ENCODE measurements around the gene SRRM2. TPM values are rescaled to one million over a fixed set of nuclear protein-coding genes. Genes with fewer than 3 reads are reported as not detected.

SRRM2 gene
- 58.1 and 106 TPM in 2 replicates for total RNA-seq

DNA sequence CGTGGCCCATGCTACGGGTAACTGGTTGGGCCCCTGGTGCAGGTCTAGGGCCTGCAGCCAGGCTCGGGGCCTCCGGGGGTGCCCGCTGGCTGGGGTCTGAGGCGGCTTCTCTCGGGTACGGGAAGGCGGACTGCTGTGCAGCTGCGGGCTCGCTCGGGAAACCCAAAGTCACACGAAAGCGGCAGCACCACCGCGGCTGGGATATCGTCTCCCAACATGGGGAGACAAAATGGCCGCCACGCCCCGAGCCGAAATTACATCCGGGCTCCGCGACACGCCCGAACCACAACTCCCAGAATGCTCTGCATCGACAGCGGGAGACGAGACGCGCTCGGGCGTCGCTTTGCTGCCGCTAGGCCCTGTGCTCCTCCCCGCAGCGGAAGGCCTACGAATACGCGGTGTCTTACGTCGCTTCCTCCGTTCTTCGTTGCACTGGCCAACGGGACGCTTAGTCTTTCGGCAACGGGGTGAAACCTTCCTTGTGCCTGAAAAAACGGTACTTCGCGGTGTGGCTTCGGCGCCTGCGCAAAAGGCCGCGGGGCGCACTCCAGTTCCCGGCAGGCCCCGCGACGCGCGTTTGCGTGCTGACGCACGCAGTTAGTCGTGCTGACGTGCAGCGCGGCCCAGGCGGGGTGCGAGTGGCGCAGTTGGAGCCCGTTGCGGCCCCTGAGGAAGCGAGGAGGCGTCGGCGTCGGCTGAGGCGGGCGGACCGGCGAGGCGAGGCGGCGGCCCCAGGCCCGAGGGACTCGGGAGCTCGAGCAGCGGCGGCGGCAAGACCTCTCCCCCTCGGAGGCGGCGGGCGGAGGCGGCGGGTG, at the start of gene SRRM2:
TSS of gene SRRM2 (plus strand) at position 604 of the 815 bp plus-strand sequence. CDS start 3,727 bp downstream, outside the sequence.

DNA sequence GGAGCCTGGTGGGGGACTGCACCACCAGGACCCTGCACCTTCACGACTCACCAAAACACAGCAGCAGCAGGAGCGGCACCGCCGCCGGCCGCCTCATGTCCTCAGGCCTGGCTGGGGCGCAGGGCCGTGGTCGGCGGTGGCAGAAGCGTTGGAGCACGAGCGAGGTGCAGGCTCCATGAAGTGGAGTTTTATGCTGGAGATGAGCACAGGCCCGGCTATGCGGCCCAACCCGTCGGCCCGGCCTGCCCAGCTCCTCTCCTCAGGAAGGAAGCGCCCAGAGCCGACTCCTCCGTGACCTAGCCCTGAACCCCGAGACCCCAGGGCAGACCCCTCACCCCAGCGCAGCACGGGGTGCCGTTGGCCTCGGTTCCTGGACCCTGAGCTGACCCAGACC, 32.4 kb upstream of the SRRM2 start, which contains the start of gene PRSS27:
TSS of gene PRSS27 (minus strand) at position 161 of the 394 bp plus-strand sequence. CDS start at position 97, 64 bp downstream.

DNA sequence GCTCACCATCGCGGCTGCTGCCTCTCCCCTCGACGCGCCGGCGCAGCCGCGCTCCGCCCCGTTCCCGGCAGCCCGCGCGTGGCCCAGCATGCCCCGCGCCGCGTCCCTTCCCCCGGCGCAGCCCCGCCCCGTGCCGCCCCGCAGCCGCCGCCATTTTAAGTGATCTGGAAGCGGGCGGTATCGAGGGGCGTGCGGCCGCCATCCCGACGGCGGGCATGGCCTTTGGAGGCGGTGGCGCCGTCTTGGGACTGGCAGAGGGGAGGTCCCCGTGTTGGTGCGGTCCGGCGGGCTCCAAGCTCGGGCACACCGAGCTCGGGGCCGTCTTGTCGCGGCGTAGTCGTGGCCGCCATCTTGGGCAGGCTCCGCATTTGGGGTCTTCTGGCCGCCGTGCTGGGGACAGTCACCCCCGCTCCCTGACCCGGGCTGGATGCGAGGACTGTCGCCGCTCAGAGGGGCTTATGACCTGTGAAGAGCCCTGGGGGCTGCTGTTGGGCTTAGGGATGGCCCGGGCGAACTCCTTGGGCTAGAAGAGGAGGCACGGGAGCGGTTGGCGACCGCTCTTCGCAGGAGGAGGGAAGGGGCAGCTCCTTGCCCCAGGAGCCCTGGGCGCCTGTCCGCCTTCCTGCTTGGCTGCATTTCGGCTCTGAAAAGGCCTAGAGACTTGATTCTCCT, 24.9 kb downstream of the SRRM2 start, which contains the start of gene ELOB:
TSS of gene ELOB (minus strand) at position 50 of the 672 bp plus-strand sequence. CDS start at position 9, 41 bp downstream.

DNA sequence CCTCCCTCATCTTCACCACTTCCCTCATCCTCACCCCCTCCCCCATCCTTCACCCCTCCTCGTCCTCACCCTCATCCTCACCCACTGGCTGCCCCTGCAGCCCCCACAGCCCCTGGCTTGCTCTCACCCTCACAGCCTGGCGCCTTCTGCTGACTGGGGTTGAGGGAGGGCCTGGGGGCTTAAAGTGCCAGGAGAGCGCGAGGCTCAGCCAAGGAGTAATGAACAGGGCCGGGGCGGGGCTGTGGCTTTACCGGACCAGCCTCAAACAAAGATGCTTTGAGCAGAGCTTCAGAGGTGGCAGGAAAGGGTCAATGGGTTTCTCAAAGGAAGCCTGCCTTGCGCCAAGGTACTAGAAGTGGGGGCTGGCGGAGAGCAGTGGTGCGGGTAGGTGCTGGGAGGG, 35.0 kb downstream of the SRRM2 start, which contains the start of gene PRSS33:
TSS of gene PRSS33 (minus strand) at position 155 of the 400 bp plus-strand sequence. CDS start 1,013 bp downstream, outside the sequence.

DNA sequence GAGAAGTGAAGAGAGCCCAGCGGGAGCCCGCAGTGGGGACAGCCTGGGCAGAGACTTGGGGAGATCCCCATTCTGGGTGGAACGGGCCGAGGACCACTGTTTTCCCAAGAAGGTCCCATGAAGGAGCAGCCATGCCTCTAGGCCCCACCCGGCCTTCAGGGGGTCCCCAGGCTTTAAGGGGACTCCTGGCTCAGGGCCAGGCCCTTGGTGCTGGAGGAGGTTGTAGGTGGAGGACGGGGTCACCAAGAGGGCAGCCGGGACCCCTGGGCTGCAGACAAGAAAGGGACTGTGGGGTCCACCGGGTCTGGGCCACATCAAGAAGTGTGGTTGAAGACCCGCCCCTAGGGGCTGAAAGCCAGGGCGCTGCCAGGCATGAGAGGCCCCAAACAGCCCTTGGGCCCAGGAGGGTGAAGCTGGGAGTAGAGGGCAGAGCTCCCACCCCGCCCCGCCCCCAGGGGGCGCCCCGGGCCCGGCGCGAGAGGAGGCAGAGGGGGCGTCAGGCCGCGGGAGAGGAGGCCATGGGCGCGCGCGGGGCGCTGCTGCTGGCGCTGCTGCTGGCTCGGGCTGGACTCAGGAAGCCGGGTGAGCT, 64.4 kb downstream of the SRRM2 start, which contains the start of gene PRSS21:
TSS of gene PRSS21 (plus strand) at position 487 of the 589 bp plus-strand sequence. CDS start at position 519, 32 bp downstream.

Small RNAs within 50 kb of the gene (small RNA-seq; reads per million reads assigned to genes)
- gene SNORA3C, result 1.4 reads per million, percentile 67 among the genes with 10 or more reads in this experiment

Other genes starting within 250 kb of the SRRM2 start
- 16.9 and 50.8 TPM in 2 replicates for gene ATP6V0C, start 238.7 kb upstream of the SRRM2 start, total RNA-seq
- gene AMDHD2, start 232.3 kb upstream of the SRRM2 start, total RNA-seq, result 37.3 and 54.2 TPM in 2 replicates
- 0.33 and 0.79 TPM in 2 replicates for gene CEMP1, start 221.2 kb upstream of the SRRM2 start, total RNA-seq
- gene PDPK1, start 214.6 kb upstream of the SRRM2 start, total RNA-seq, result 32.2 and 34.6 TPM in 2 replicates
- 14.9 and 24.2 TPM in 2 replicates for gene KCTD5, start 70.1 kb upstream of the SRRM2 start, total RNA-seq
- 1.6 TPM in 2 replicates for gene PRSS27, start 32.4 kb upstream of the SRRM2 start, total RNA-seq
- gene ELOB, start 24.6 kb downstream of the SRRM2 start, total RNA-seq, result 216 and 341 TPM in 2 replicates
- gene PRSS33, start 34.9 kb downstream of the SRRM2 start, total RNA-seq, result not detected in 2 replicates
- not detected in 2 replicates for gene PRSS41, start 45.8 kb downstream of the SRRM2 start, total RNA-seq
- gene PRSS21, start 64.6 kb downstream of the SRRM2 start, total RNA-seq, result not detected in 2 replicates
- not detected in 2 replicates for gene ZG16B, start 77.7 kb downstream of the SRRM2 start, total RNA-seq
- 3.9 and 4.7 TPM in 2 replicates for gene PRSS22, start 105.5 kb downstream of the SRRM2 start, total RNA-seq
- gene FLYWCH2, start 130.6 kb downstream of the SRRM2 start, total RNA-seq, result 42.8 and 48.8 TPM in 2 replicates
- 18.1 and 19.8 TPM in 2 replicates for gene FLYWCH1, start 159.3 kb downstream of the SRRM2 start, total RNA-seq
- 0.43 and 1.2 TPM in 2 replicates for gene KREMEN2, start 211.6 kb downstream of the SRRM2 start, total RNA-seq
- gene PAQR4, start 216.7 kb downstream of the SRRM2 start, total RNA-seq, result 5.4 and 6.3 TPM in 2 replicates
- gene PKMYT1, start 227.8 kb downstream of the SRRM2 start, total RNA-seq, result 6.2 and 10.2 TPM in 2 replicates

Data from placental epithelial cell (primary cell).